ENCODE data around the gene NEDD8.

NEDD8 gene

DNA sequence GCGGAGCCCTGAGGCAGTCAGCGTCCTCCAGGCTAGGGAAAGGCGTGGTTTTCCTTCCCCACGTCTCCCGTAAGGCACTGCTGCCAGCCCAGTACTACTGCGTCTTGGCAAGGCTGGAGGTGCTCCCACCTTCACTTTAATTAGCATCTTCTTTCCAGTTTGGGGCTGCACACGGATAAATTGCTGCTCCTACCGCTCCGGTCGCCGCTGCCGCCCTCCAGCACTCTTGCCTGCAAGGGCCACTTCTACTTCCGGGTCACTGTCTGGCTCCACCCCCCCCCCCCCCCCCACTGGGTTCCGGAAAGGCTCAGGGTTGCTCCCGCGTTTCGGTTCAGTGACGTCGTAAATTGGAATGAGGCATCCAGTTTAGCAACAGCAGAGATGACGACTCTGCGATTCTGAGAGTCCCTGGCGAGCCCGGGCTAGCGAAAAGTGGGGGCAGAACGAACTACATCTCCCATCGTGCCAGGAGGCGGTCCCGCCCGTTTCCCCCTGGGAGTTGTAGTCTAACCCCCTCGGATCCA lies at the start of gene NEDD8:
Gene NEDD8 (minus strand): TSS at position 247 of the 524 bp plus-strand sequence. CDS start 100 bp downstream, at position 147.
- intact Hi-C loops (cut with DNase I), result loop anchor here (2.0 kb wide), 1 partner anchor 15 kb away; the partner anchor contains the start of gene MDP1
- DNase-seq, result peak; percentile 87 to 98 (median 95)

DNA sequence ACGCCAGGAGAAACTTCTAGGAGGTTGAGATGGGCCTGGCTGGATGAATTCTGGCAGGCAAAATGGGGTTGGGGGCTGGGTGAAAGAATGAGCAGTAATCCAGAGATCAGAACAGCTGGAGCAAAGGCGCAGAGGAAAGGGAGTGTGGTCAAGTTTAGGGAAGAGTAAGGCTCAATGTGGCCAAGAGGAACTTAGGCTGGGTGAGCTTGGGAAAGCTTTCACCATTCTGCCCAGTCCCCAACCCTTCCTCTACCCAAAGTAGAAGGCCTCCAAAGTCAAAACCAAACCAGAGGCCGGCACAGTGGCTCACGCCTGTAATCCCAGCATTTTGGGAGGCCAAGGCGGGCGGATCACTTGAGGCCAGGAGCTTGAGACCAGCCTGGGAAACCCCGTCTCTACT lies 49.5 kb upstream of the NEDD8 start:
- intact Hi-C loops (cut with DNase I), result no loop called here
- DNase-seq, result no peak

DNA sequence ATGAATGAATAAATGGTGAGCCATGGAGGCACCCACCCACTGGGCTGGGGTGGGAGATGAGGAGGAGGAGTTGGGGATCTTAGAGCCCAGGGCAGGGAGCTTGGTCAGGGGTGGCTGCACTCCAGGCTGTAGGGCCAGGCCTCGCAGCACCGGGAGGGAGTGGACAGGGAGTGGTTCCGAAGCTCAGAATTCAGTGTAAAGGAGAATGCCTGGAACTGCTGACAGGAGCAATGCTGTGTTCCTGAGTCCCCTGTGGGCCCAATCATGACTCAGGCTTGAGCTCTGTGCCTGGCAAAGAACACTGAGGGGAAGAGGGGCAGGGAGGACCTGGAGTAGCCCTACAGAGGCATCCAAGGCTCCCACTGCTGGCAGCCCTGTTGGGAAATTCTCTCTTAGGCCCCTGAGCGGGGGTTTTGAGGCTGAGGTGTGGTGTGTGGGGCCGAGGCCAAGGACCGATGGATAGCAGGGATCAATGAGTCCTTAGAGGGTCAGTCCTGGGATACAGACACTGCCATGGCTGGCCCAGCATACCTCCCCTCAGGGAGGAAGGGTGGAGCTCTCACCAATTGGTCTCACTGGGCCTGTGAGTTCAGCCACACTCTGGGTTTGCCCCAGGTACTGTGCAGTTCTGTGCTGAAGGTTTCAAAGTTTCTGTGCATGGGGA lies 48.8 kb upstream of the NEDD8 start:
- no peak for DNase-seq
- intact Hi-C loops (cut with DNase I), result no loop called here

DNA sequence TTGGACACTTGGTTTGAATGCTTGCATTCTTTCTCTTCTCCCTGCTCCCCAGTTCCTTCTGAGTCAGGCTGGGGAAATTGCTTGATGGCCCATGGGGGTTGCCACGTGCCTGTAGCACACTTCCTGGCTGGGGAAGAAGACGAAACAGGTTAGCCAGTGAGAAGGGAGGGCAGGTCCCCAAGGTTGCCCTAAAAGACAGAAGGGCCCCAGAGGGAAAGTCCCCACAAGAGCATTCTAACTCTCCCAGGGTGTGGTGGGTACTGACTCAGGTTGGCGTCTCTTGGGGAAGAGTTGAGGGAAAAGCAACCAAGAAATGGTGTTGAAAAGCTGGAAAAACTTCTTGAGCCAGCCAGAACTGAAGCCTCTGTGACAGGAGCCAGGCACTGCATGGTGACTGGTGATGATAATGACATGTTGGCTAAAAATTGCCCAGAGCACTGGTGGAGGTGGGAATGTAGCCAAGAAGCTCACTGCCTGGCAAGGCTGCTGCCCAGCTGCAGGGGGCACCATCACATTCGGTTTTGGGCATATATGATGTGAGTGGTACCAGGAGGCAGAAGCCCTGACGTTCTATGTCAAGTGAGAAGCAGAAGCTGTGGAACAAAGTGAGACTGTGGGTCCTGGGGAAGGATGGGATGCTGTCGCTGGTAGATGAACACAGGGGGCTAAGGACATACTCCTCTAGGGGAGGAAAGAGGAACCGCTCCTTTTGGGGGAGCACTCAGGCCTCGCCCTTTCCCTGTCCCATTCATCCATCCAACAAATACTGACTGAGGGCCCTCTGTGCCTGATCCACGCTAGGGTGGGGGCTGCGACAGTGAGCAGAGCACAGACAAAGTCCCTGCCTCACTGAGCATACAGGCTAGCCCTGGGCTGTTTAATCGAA lies 47.4 kb upstream of the NEDD8 start:
- peak in 36 of 42 donors; percentile 7 to 79 (median 48) for DNase-seq

GRCh38 chr14:24278424-24278823 lies 46.3 kb upstream of the NEDD8 start:
- intact Hi-C loops (cut with DNase I), result no loop called here
- DNase-seq, result no peak

More for the DNA sequence above, 47.4 kb upstream of the NEDD8 start:
- intact Hi-C loops (cut with DNase I), result no loop called here

GRCh38 chr14:24277606-24278321 lies 45.6 kb upstream of the NEDD8 start:
- intact Hi-C loops (cut with DNase I), result no loop called here
- DNase-seq, result peak in 18 of 42 donors; percentile 7 to 57 (median 24)

DNA sequence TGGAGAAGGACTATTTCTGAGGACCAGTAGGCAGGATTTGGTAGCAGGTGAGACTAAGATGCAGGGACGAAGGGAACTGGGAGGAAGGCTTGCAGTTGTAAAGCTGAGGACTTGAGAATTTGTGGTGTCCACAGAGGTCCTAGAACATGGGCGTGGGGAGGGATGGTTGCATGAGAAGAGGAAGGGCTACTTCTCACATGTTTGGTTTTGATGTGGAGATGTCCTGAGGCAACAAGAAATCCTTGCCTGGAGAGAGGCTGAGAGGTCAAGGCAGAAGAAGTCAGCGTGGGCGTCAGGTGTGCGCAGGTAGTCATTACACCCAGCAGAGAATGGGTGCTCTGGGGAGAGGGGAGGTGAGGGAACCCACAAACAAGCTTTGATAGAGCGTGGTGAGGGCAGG lies 44.9 kb upstream of the NEDD8 start:
- DNase-seq, result no peak
- intact Hi-C loops (cut with DNase I), result no loop called here

GRCh38 chr14:24274101-24274543 lies 42.0 kb upstream of the NEDD8 start:
- DNase-seq, result peak in 6 of 42 donors; percentile 9 to 38 (median 23)
- intact Hi-C loops (cut with DNase I), result no loop called here

DNA sequence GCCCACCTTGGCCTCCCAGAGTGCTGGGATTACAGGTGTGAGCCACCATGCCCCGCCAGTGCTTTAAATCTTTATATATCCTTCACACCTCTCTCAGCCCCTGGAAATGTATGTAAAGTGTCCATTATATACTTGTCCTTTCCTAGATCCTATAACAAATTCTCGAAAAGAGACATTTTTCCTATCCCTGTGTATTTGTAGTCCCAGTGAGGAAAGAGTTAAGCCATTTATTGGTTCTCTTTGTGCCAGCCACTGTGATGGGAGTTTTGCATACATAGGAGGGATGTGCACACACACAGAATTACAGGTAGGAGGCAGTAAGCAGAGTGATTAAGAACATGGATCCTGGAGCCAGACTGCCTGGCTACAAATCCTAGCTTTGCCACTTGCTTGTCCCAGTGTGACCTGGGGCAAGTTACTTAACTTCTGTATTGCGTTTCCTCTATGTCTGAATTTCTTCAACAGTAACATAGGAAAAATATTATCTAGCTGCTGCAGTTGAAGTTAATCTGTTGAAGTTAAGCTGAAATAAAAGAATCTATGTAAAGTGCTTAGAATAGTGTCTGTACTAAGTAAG lies 41.3 kb upstream of the NEDD8 start:
- intact Hi-C loops (cut with DNase I), result no loop called here
- DNase-seq, result no peak

GRCh38 chr14:24272467-24272866 lies 40.3 kb upstream of the NEDD8 start:
- intact Hi-C loops (cut with DNase I), result no loop called here
- DNase-seq, result no peak

DNA sequence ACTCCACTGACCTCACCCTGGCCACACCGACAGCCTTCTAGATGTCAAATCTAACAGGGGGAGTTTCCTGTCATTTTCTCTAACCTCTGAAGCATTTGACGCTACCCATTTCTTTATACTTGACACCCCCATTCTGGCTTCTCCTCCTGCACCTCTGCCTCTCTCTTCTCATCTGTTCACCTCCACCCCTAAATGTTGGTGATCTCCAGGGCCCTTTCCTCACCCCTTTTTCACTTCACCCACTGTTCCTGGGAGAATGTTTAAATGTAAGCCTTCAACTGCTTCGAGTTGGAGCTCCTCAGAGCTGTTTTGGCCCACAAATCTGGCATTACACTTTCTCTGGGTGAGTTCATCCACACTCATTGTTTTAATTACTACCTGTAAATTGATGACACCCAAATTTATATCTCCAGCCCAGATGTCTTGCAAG lies 39.7 kb upstream of the NEDD8 start:
- intact Hi-C loops (cut with DNase I), result no loop called here
- DNase-seq, result no peak

GRCh38 chr14:24271134-24271833 lies 39.1 kb upstream of the NEDD8 start, which contains the start of gene RABGGTA:
Gene RABGGTA, minus strand, starts transcription at chr14:24271597. Its CDS starts 482 bp downstream, at chr14:24271115.
- peak; percentile 63 to 94 (median 86) for DNase-seq
- intact Hi-C loops (cut with DNase I), result no loop called here

- DNase-seq, result no peak
Observed at GRCh38 chr14:24270537-24271133, 38.5 kb upstream of the NEDD8 start.

GRCh38 chr14:24269910-24270536 lies 37.9 kb upstream of the NEDD8 start:
- intact Hi-C loops (cut with DNase I), result no loop called here
- no peak for DNase-seq

More at GRCh38 chr14:24270537-24271133, 38.5 kb upstream of the NEDD8 start:
- intact Hi-C loops (cut with DNase I), result no loop called here

DNA sequence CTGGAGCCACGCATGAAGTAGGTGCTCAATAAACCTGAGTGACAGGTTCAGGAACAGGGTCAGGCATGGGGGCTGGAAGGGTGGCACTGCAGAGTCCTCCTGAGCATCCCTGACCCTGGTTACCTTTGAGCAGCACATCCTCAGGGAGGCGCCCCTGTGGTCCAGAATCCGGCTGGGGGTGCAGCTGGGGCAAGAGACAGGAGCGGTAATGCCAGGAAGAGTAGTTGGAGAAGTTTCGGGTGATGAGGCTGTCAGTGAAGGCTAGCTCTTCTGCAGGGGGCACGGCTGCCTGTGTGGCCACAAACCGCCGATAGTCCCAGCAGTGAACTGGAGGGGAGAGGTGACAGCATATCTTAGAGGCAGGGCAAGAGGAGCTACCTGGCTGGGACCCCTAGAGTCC lies 37.2 kb upstream of the NEDD8 start:
- no peak for DNase-seq
- intact Hi-C loops (cut with DNase I), result no loop called here

GRCh38 chr14:24268225-24268624 lies 36.1 kb upstream of the NEDD8 start:
- intact Hi-C loops (cut with DNase I), result no loop called here
- DNase-seq, result no peak

GRCh38 chr14:24267516-24267915 lies 35.3 kb upstream of the NEDD8 start:
- no peak for DNase-seq
- intact Hi-C loops (cut with DNase I), result no loop called here

Data from head of caudate nucleus (tissue), 42 donors.